Stimulated activated CD8-positive, alpha-beta memory T cell treated with anti-CD3 and anti-CD28 coated beads, Interleukin-7, amount 100 ng/mL, for 4 hours (primary cell): ENCODE measurements around the gene SETDB2.

Experiments
- DNase-seq, 2 donors: peaks; one replicate each; pipeline ENCODE4 v3.0.0-alpha.2; 2020; ENCODE audit warnings: low read depth in 2 of 2

Gene SETDB2

GRCh38 chr13:49533591-49534269, 89.7 kb downstream of the SETDB2 start:
- DNase-seq = no peak

- DNase-seq = no peak
Measured at GRCh38 chr13:49536144-49536873, 92.2 kb downstream of the SETDB2 start.

GRCh38 chr13:49538404-49538803, 94.3 kb downstream of the SETDB2 start:
- DNase-seq = no peak

GRCh38 chr13:49539313-49539712, 95.2 kb downstream of the SETDB2 start:
- DNase-seq = no peak

- DNase-seq = no peak
Measured at GRCh38 chr13:49539746-49540145, 95.7 kb downstream of the SETDB2 start.

- no peak for DNase-seq
Measured at GRCh38 chr13:49540552-49540951, 96.5 kb downstream of the SETDB2 start.

- DNase-seq = no peak
Measured at GRCh38 chr13:49543656-49544055, 99.6 kb downstream of the SETDB2 start.
